OCI-LY3 (cell line): ENCODE measurements around the gene HGF.

Experiments used
- EZH2phosphoT487 ChIP-seq: fragments of 200-600 bp; shearing (Covaris generic); IDR thresholded peaks from 2 replicates; pipeline ENCODE4 v1.6.1; 2018; ENCODE audit warnings: antibody characterized with exemption, mixed run types, low read depth
- TF ChIP-seq, protein P1 (sequence below): fragments of 200-600, 300-600 bp; sonication (generic); IDR thresholded peaks from 2 replicates; pipeline ENCODE4 v1.5.1; 2014; ENCODE audit warnings: antibody characterized with exemption, low read length, low read depth

GRCh38 chr7:81655271-81655670 is 114.6 kb downstream of the HGF start:
- TF ChIP-seq, protein P1, sequence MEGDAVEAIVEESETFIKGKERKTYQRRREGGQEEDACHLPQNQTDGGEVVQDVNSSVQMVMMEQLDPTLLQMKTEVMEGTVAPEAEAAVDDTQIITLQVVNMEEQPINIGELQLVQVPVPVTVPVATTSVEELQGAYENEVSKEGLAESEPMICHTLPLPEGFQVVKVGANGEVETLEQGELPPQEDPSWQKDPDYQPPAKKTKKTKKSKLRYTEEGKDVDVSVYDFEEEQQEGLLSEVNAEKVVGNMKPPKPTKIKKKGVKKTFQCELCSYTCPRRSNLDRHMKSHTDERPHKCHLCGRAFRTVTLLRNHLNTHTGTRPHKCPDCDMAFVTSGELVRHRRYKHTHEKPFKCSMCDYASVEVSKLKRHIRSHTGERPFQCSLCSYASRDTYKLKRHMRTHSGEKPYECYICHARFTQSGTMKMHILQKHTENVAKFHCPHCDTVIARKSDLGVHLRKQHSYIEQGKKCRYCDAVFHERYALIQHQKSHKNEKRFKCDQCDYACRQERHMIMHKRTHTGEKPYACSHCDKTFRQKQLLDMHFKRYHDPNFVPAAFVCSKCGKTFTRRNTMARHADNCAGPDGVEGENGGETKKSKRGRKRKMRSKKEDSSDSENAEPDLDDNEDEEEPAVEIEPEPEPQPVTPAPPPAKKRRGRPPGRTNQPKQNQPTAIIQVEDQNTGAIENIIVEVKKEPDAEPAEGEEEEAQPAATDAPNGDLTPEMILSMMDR: no peak
- TF ChIP-seq EZH2phosphoT487: no peak
